HG03025 (cell line): ENCODE data around the gene TACC2.
"Not testable (repeated sequence)": the region's sequence is repeated elsewhere in the genome, so short reads cannot be mapped to it uniquely, and the experiment has no call there.

Experiments
- ATAC-seq: cut with Tn5 transposase; IDR thresholded peaks from one replicate; pipeline ENCODE4 v1.9.1; 2021; ENCODE audit warnings: mild to moderate bottlenecking, moderate library complexity; ENCODE audit not compliant: unreplicated experiment, low FRiP score

The TACC2 gene

DNA sequence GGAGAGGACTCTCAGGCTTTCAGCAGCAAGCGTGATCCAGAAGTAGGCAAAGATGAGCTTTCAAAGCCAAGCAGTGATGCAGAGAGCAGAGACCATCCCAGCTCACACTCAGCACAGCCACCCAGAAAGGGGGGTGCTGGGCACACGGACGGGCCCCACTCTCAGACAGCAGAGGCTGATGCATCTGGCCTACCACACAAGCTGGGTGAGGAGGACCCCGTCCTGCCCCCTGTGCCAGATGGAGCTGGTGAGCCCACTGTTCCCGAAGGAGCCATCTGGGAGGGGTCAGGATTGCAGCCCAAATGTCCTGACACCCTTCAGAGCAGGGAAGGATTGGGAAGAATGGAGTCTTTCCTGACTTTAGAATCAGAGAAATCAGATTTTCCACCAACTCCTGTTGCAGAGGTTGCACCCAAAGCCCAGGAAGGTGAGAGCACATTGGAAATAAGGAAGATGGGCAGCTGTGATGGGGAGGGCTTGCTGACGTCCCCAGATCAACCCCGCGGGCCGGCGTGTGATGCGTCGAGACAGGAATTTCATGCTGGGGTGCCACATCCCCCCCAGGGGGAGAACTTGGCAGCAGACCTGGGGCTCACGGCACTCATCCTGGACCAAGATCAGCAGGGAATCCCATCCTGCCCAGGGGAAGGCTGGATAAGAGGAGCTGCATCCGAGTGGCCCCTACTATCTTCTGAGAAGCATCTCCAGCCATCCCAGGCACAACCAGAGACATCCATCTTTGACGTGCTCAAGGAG is 95.5 kb downstream of the TACC2 start:
- no peak for ATAC-seq

- no peak for ATAC-seq
Observed at GRCh38 chr10:122085423-122085911, 96.5 kb downstream of the TACC2 start.

- ATAC-seq, result no peak
Observed at GRCh38 chr10:122086416-122087240, 97.7 kb downstream of the TACC2 start.

DNA sequence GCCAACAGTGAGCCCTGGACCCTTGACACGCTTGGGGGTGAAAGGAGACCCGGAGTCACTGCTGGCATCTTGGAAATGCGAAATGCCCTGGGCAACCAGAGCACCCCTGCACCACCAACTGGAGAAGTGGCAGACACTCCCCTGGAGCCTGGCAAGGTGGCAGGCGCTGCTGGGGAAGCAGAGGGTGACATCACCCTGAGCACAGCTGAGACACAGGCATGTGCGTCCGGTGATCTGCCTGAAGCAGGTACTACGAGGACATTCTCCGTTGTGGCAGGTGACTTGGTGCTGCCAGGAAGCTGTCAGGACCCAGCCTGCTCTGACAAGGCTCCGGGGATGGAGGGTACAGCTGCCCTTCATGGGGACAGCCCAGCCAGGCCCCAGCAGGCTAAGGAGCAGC is 98.5 kb downstream of the TACC2 start:
- no peak for ATAC-seq

DNA sequence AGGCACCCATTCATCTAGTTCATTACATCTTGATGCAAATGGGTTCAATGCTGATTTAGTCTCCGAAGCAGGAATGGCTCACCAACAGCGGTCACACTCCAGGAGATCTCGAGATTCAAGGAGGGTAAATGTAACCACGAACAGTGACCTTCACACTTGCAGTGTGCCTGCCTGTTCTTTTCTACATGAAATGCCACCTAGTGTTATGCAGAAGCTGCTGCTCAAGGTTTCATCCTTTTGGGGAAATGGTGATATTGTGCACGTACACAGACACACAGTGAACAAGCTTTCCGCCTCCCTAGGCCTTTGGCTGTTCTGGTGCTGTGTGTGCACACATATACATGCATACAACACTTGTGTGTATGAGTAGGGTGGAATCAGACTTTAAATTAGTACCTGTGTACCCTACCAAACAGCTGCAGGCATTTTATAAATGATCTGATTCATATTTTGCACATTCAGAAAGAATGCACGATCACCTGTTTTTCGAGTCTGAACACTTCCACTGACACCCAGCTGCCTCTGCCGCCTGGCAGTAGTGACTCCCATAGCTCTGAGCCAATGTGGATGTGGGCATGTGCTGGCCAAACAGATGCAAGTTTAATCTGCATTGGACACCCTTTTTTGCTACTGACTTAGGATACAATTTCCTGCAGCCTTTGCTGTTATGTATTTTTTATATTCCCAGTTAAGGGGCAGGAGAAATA is 100.5 kb downstream of the TACC2 start:
- ATAC-seq, result no peak

DNA sequence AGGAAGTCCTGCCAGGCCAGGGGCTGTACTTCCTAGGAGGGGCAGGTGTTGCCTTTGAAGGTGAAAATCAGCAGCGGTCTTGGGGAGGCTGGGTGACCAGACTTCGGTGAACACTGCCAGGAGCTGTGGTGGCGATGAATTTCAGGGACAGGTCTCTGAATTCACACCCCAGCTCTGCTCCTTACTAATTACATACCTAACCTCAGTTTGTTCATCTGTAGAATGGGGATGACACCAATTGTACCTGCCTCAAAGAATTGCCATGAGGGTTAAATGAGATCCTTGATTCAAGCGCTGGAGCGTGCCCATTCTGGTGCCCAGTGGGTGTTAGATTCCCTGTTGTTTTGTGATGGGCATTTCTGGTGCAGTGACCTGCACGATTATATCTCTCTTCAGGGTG is 102.8 kb downstream of the TACC2 start:
- no peak for ATAC-seq

DNA sequence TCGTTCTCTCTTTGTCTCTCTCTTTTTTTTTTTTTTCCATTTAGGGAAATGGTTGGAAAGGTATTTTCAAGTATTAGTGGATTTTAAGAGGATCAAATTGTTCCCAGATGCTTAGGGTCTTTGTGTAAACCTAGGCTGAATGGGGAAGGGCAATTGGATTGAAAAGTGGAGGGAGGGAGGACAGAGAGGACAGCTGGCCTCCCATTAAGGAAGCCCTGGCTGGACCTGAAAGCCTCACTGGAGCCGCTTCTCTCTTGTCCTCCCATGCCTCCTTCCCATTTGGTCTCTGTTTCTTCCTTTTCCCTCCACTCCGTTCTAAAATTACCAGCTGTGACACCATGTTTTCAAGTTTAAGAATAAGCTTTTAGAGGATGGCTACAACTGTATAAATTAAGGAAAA is 104.1 kb downstream of the TACC2 start:
- no peak for ATAC-seq

DNA sequence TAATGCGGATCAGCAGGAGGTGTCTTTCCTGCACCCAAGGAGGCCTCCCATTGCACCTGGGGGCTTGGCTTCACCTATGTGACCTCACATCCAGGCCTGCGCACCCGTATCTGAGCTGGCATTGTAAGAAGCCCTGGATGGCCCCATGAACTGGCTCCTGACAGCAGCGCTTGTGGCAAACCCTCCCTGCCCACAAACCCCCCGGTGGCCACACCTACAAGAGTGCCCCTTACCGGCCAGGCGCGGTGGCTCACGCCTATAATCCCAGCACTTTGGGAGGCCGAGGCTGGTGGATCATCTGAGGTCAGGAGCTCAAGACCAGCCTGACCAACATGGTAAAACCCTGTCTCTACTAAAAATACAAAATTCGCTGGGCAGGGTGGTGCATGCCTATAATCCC is 107.2 kb downstream of the TACC2 start:
- not testable (repeated sequence) for ATAC-seq

DNA sequence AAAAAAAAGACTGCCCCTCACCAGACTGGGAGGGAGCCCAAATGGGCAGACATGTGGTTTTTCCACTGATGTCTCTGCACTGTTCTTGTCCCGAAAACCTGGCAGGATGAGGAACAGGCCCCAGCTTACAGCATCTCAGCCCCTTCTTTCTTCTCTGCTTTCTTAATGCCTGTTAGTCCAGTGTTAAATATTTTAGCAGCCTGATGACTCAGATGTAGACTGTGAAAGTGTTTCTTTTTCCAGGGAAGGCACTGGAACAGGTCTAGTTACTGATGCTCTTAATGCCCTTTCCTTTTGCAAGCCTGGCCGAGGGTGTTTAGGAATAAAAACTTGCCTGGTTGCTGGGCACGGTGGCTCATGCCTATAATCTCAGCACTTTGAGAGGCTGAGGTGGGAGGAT is 107.7 kb downstream of the TACC2 start:
- no peak for ATAC-seq

DNA sequence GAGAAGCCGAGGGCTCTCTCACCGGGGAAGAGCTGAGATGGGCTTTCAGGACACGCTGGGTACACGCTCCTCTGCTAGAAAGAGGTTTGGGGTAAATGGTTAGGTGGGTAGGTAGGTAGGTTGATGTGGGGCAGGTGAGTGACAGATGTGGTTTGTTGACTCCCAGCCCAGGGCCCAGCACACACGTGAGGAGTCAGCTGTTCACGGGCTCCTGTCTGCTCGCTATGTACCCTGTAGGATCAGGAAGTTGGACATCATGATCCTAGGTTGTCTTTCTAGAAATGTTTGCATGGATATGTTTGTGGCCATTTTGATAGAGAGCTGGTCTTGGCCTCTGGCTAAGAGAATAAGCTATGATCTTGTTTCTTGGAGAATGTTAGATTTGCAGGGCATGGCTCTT is 109.0 kb downstream of the TACC2 start:
- ATAC-seq, result no peak

DNA sequence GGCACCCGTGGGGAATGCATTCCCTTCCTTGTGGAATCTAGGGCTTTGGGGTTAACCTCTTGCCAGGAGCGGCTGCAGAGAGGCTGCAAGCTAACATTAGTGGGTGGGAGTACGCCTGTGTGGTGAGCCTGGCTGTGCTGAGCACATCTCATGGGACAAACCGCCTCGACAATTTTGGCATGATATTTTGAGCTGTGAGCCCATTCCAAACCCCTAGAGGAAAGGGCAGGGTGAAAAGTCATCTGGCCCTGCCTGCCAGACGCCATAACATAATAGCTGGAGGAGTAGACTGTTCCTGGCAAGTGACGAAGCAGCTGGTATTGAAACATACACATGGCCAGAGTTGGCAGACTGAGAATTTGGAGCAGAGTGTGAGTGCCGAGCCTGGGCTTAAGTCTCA is 110.0 kb downstream of the TACC2 start:
- no peak for ATAC-seq

DNA sequence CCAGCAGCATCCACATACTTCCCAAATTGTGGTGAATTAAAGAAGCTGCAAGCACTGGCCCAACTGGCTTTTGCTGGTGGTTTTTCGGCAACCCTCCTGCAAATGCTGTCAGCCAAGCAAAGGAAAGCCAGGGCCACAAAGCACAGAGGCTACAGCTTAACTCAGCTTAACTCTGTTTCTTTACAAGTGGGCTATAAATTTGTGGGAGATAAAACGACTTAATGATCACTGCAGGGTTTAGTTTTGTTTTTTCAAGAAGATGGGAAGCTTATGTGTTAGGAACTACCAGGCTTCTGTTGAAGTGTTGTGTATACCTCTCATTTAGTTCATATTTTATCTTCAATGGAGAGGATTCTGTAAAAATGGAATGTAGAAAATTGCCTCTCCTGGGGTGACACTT is 110.6 kb downstream of the TACC2 start:
- ATAC-seq, result no peak

DNA sequence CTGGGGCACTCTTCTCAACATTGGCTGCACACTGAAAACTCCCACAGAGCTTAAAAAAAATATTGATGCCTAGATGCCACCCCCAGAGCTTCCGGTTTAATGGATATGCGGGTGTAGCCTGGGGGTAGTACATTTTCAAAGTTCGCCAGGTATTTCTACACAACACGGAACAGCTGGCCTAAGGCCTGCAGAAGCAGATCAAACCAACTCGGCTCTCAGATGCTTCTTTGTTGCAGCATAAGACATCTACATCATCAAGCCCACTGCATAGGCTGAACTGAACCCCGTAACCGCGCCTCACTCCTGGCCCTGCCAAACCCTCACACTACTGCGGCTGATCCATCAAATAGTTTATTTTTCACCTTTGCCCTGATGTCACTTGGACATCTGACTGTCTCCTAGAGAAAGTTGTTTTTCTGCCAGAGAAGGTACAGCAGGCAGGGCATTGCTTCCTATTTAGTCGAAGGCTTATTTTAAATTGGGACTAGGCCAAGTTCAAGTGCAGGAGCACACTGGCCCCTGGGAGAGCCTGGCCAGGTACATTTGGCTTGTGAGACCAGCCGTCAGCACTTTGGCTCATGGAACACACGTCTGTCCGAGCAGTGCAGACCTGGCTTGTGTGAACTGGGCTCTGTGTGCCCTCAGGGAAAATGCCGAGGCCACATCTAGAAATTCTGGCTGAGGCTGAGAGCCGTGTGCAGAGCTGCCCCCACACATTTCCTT is 113.3 kb downstream of the TACC2 start:
- ATAC-seq, result no peak

GRCh38 chr10:122102869-122103525 is 114.0 kb downstream of the TACC2 start:
- ATAC-seq, result no peak

DNA sequence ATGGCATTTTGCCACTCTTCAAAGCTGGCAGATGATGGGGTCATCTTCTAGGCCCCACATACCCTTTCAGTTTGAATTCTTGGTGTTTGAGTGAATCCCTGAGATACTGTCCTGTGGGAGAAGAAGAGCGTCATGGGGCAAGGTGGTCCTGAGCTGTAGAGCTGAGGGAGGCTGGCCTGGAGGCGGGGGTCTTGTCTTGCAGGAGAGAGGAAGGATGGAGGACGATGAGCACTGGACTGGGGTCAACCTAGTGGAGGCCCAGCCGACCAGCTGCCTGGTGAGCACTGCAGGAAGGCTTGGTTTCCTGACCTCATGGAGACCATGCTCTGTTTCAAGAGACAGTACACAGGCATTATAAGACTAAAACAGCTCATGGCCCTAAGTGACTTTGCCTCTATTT is 114.6 kb downstream of the TACC2 start:
- ATAC-seq, result no peak

DNA sequence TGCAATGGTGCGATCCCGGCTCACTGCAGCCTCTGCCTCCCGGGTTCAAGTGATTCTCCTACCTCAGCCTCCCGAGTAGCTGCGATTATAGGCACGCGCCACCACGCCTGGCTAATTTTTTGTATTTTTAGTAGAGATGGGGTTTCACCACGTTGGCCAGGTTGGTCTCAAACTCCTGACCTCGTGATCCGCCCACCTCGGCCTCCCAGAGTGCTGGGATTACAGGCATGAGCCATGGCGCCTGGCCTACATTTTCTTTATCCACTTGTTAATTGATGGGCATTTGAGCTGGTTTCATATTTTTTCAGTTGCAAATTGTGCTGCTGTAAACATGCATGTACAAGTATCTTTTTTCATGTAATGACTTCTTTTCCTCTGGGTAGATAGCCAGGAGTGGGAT is 119.8 kb downstream of the TACC2 start:
- not testable (repeated sequence) for ATAC-seq

DNA sequence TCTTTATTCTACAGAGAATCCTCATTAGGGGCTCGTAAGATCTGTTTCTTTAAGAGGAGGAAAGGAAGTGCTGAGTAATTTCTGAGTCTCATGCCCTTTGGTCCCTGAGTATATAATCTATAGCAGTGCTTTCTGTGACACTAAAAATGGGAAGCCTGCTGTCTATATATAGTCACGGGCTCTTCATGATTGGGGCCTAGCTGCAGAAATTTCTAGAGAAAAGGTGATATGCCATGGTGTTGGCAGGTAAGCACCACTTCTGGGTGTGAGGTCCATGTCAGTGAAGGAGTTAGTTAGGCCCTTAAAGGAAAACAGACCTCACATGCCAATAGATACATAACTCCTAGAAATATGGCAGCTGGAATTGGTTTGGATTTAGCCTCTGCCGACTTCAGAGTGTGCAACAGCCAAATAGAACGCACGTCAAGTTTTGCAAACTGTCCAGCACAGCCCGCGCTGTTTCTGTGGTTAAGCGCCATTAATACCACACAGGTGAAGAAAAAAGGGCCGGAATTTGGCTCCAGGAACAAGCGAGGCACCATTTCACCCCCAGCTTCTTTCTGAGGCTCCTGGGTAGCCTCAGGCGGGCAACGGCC is 123.2 kb downstream of the TACC2 start:
- ATAC-seq, result no peak

- ATAC-seq, result no peak
Observed at GRCh38 chr10:122112625-122113160, 123.7 kb downstream of the TACC2 start.

GRCh38 chr10:122113161-122113944 is 124.4 kb downstream of the TACC2 start:
- no peak for ATAC-seq
